Right kidney (tissue), 9 donors: ENCODE results near the gene ZNF3.
A peak's percentile ranks its signal among the peaks of the same experiment; 100 is the strongest.
"Not testable (repeated sequence)": the region's sequence is repeated elsewhere in the genome, so short reads cannot be mapped to it uniquely, and the experiment has no call there.

ENCODE experiments used
- DNase-seq: peaks from one replicate; pipeline ENCODE4 v3.0.0-alpha.2; 2016
- long read RNA-seq, 8 donors: transcript quantifications; one replicate each; lab custom pipeline, GENCODE V29; 2026

The ZNF3 gene
- long read RNA-seq, donor 1, transcript ZNF3-202 (6 exons, 2,799 nt) = major isoform, 12 of 20 reads
- long read RNA-seq, donor 1, partial matches to known transcripts = 0 of 20 reads
- long read RNA-seq, donor 1, other reads (novel, unspliced or antisense) = 0 of 20 reads
- long read RNA-seq, donor 2, partial matches to known transcripts = 0 of 7 reads
- long read RNA-seq, donor 2, other reads (novel, unspliced or antisense) = 0 of 7 reads
- long read RNA-seq, donor 3, partial matches to known transcripts = 0 of 7 reads
- long read RNA-seq, donor 3, other reads (novel, unspliced or antisense) = 0 of 7 reads
- long read RNA-seq, donor 4, transcript ZNF3-202 (6 exons, 2,799 nt) = major isoform, 8 of 73 reads
- long read RNA-seq, donor 4, partial matches to known transcripts = 49 of 73 reads
- long read RNA-seq, donor 4, other reads (novel, unspliced or antisense) = 13 of 73 reads
- long read RNA-seq, donor 5, partial matches to known transcripts = 6 of 26 reads
- long read RNA-seq, donor 5, other reads (novel, unspliced or antisense) = 10 of 26 reads
- long read RNA-seq, donor 6, transcript ZNF3-202 (6 exons, 2,799 nt) = major isoform, 6 of 15 reads
- long read RNA-seq, donor 6, partial matches to known transcripts = 0 of 15 reads
- long read RNA-seq, donor 6, other reads (novel, unspliced or antisense) = 0 of 15 reads
- long read RNA-seq, donor 7, transcript ZNF3-202 (6 exons, 2,799 nt) = major isoform, 10 of 348 reads
- long read RNA-seq, donor 7, partial matches to known transcripts = 193 of 348 reads
- long read RNA-seq, donor 7, other reads (novel, unspliced or antisense) = 139 of 348 reads
- long read RNA-seq, donor 8, transcript ZNF3-202 (6 exons, 2,799 nt) = major isoform, 9 of 15 reads
- long read RNA-seq, donor 8, partial matches to known transcripts = 0 of 15 reads
- long read RNA-seq, donor 8, other reads (novel, unspliced or antisense) = 0 of 15 reads

GRCh38 chr7:100081535-100082102, at the start of gene ZNF3:
ZNF3 (minus strand) TSS chr7:100081723; CDS start chr7:100077357, 4,366 bp downstream.
- peak; percentile 89 for DNase-seq

GRCh38 chr7:100130608-100131453, 49.3 kb upstream of the ZNF3 start:
- peak; percentile 70 for DNase-seq

- DNase-seq = not testable (repeated sequence)
Observed at GRCh38 chr7:100130220-100130607, 48.7 kb upstream of the ZNF3 start.

GRCh38 chr7:100128637-100128963, 47.1 kb upstream of the ZNF3 start:
- no peak for DNase-seq

GRCh38 chr7:100127866-100128636, 46.5 kb upstream of the ZNF3 start:
- peak; percentile 81 for DNase-seq

- peak; percentile 90 for DNase-seq
Observed at GRCh38 chr7:100126931-100127865, 45.7 kb upstream of the ZNF3 start, which contains the start of gene MBLAC1. MBLAC1 (plus strand) TSS chr7:100126967; CDS start chr7:100127396, 429 bp downstream.

GRCh38 chr7:100126239-100126930, 44.9 kb upstream of the ZNF3 start:
- DNase-seq = peak; percentile 98

- no peak for DNase-seq
Observed at GRCh38 chr7:100124301-100125230, 43.0 kb upstream of the ZNF3 start.

GRCh38 chr7:100122568-100122967, 41.0 kb upstream of the ZNF3 start:
- no peak for DNase-seq

GRCh38 chr7:100122067-100122466, 40.5 kb upstream of the ZNF3 start:
- DNase-seq = no peak

GRCh38 chr7:100120733-100121036, 39.2 kb upstream of the ZNF3 start:
- no peak for DNase-seq

- DNase-seq = no peak
Observed at GRCh38 chr7:100119970-100120732, 38.6 kb upstream of the ZNF3 start.

- DNase-seq = peak; percentile 98
Observed at GRCh38 chr7:100119072-100119969, 37.8 kb upstream of the ZNF3 start, which contains the start of the genes CNPY4 and TAF6. CNPY4 (plus strand) TSS chr7:100119634; CDS start chr7:100119745, 111 bp downstream. TAF6 (minus strand) TSS chr7:100119358; CDS start chr7:100114209, 5,149 bp downstream.

GRCh38 chr7:100118388-100119071, 37.0 kb upstream of the ZNF3 start:
- no peak for DNase-seq

GRCh38 chr7:100115026-100115425, 33.5 kb upstream of the ZNF3 start:
- DNase-seq = no peak
